ENCODE results near the gene TEAD1. TPM values are rescaled to one million over a fixed set of nuclear protein-coding genes. Genes with fewer than 3 reads are reported as not detected.

The TEAD1 gene
- total RNA-seq, 2 donors from 2014 or later = 76.4 to 94.4 TPM

GRCh38 chr11:12745787-12746186 lies 71.6 kb downstream of the TEAD1 start:
- Mint-ChIP-seq H3K4me1 (peaks cover 49% of the 10 kb centered on the region), H3K27me3 (ENCODE audit: insufficient read depth) (no peaks in the 10 kb centered on the region), H3K27ac (no peak overlapping the region), H3K36me3 (ENCODE audit: low read depth) (no peaks in the 10 kb centered on the region), H3K4me3 (no peak overlapping the region), H3K9me3 (no peaks in the 10 kb centered on the region)
- no peak for TF ChIP-seq CTCF (conservative IDR thresholded peaks at IDR 0.05)
- Histone ChIP-seq H3K4me1 (ENCODE audit: control insufficient read depth, insufficient read depth, low read length) (peaks cover 17% of the 10 kb centered on the region), H3K27ac (ENCODE audit: low read depth, low read length) (peak overlapping the region; percentile 5), H3K9ac (ENCODE audit: extremely low read depth, low read length, poor library complexity, severe bottlenecking) (no peak overlapping the region), H3K27me3 (ENCODE audit: control insufficient read depth, insufficient read depth, low read length, poor library complexity, severe bottlenecking) (no peaks in the 10 kb centered on the region), H3K4me3 (ENCODE audit: low read length) (no peak overlapping the region), H3K9me3 (ENCODE audit: control insufficient read depth, low read length) (no peaks in the 10 kb centered on the region), H3K36me3 (ENCODE audit: control insufficient read depth, insufficient read depth, low read length) (peaks cover 3% of the 10 kb centered on the region)
- no peak for DNase-seq
- 76% methylated on average over 3 of the region's 3 CpGs; no CpG with 5 or more reads in 1 of the 2 experiments for WGBS, 2 experiments (ENCODE audit: insufficient coverage in 1 of 2, insufficient read length in 1 of 2)

- DNase-seq = peak; percentile 97
- Mint-ChIP-seq H3K36me3 (ENCODE audit: low read depth) (no peaks in the 10 kb centered on the region), H3K4me3 (no peak overlapping the region), H3K9me3 (no peaks in the 10 kb centered on the region), H3K27ac (peak overlapping the region; percentile 95), H3K27me3 (ENCODE audit: insufficient read depth) (no peaks in the 10 kb centered on the region), H3K4me1 (peaks cover 54% of the 10 kb centered on the region)
- Histone ChIP-seq H3K4me3 (ENCODE audit: low read length) (no peak overlapping the region), H3K36me3 (ENCODE audit: control insufficient read depth, insufficient read depth, low read length) (no peaks in the 10 kb centered on the region), H3K4me1 (ENCODE audit: control insufficient read depth, insufficient read depth, low read length) (peaks cover 17% of the 10 kb centered on the region), H3K27me3 (ENCODE audit: control insufficient read depth, insufficient read depth, low read length, poor library complexity, severe bottlenecking) (no peaks in the 10 kb centered on the region), H3K9ac (ENCODE audit: extremely low read depth, low read length, poor library complexity, severe bottlenecking) (no peak overlapping the region), H3K9me3 (ENCODE audit: control insufficient read depth, low read length) (no peaks in the 10 kb centered on the region), H3K27ac (ENCODE audit: low read depth, low read length) (peak overlapping the region; percentile 26)
- TF ChIP-seq CTCF (conservative IDR thresholded peaks at IDR 0.05) = peak; percentile 52
- 18 to 48% methylated on average over 2 to 6 of the region's 6 CpGs for WGBS, 2 experiments (ENCODE audit: insufficient coverage in 1 of 2, insufficient read length in 1 of 2)
Measured at GRCh38 chr11:12746593-12747097, 72.4 kb downstream of the TEAD1 start.

GRCh38 chr11:12748561-12748960 lies 74.3 kb downstream of the TEAD1 start:
- no peaks in the 10 kb centered on the region for H3K27me3 Mint-ChIP-seq (ENCODE audit: insufficient read depth)
- 89 to 97% methylated on average over 6 to 7 of the region's 7 CpGs for WGBS, 2 experiments (ENCODE audit: insufficient coverage in 1 of 2, insufficient read length in 1 of 2)

More at GRCh38 chr11:12748561-12748960, 74.3 kb downstream of the TEAD1 start:
- no peak for TF ChIP-seq CTCF (conservative IDR thresholded peaks at IDR 0.05)
- peaks cover 17% of the 10 kb centered on the region for H3K4me1 ChIP-seq (ENCODE audit: control insufficient read depth, insufficient read depth, low read length)
- H3K4me3 ChIP-seq (ENCODE audit: low read length) = no peak overlapping the region
- peak overlapping the region; percentile 87 for H3K27ac Mint-ChIP-seq
- H3K27ac ChIP-seq (ENCODE audit: low read depth, low read length) = no peak overlapping the region
- H3K36me3 ChIP-seq (ENCODE audit: control insufficient read depth, insufficient read depth, low read length) = no peaks in the 10 kb centered on the region
- DNase-seq = no peak
- H3K9me3 Mint-ChIP-seq = no peaks in the 10 kb centered on the region
- no peaks in the 10 kb centered on the region for H3K36me3 Mint-ChIP-seq (ENCODE audit: low read depth)
- no peak overlapping the region for H3K9ac ChIP-seq (ENCODE audit: extremely low read depth, low read length, poor library complexity, severe bottlenecking)
- H3K4me3 Mint-ChIP-seq = no peak overlapping the region
- H3K4me1 Mint-ChIP-seq = peaks cover 61% of the 10 kb centered on the region
- H3K27me3 ChIP-seq (ENCODE audit: control insufficient read depth, insufficient read depth, low read length, poor library complexity, severe bottlenecking) = no peaks in the 10 kb centered on the region
- no peaks in the 10 kb centered on the region for H3K9me3 ChIP-seq (ENCODE audit: control insufficient read depth, low read length)
